Panc1 (cell line): Measurements from ENCODE around the gene CCDC191. TPM values are rescaled to one million over a fixed set of nuclear protein-coding genes. Genes with fewer than 3 reads are reported as not detected.

Experiments used
- ATAC-seq: fragments of 200-7000 bp; cut with Tn5 transposase; 2 replicates; pipeline ENCODE4 v1.9.1; 2020; ENCODE audit warnings: mild to moderate bottlenecking, moderate library complexity
- BruUV-seq: library from RNA; stranded (reverse); fragments of 400-500 nt; replicated peaks from 2 replicates; lab custom pipeline; 2021; lab: Mats Ljungman, UMichigan
- CTCF ChIA-PET: fragments of 300-600 bp; sonication (Branson Sonifier 250); formaldehyde crosslinking; loops from one replicate; lab custom pipeline; 2022; ENCODE audit warnings: antibody characterized with exemption; lab: Charles Lee
- POLR2A ChIA-PET: fragments of 300-600 bp; sonication (Branson Sonifier 250); formaldehyde crosslinking; loops from one replicate; lab custom pipeline; 2022; ENCODE audit warnings: antibody characterized with exemption; lab: Charles Lee
- DNase-seq: peaks from one replicate; pipeline ENCODE4 v3.0.0-alpha.2; 2010; ENCODE audit warnings: low read depth, low spot score
- H3K27ac ChIP-seq: 2 replicates; pipeline ENCODE4 v1.5.1; 2011; ENCODE audit warnings: mild to moderate bottlenecking, low read length, inconsistent platforms
- H3K27me3 ChIP-seq: fragments of 200-500 bp; sonication (Bioruptor generic); 2 replicates; pipeline ENCODE4 v1.6.0; 2014; ENCODE audit warnings: low read length, inconsistent platforms; ENCODE audit not compliant: control insufficient read depth, insufficient read depth
- H3K36me3 ChIP-seq: fragments of 200-500 bp; sonication (Bioruptor generic); 2 replicates; pipeline ENCODE4 v1.5.1; 2014; ENCODE audit warnings: inconsistent platforms, mild to moderate bottlenecking, low read length, moderate library complexity; ENCODE audit not compliant: control insufficient read depth, insufficient read depth
- H3K4me1 ChIP-seq: 2 replicates; pipeline ENCODE4 v1.5.1; 2011; ENCODE audit warnings: inconsistent platforms, mild to moderate bottlenecking, low read length, moderate library complexity; ENCODE audit not compliant: control insufficient read depth, insufficient read depth
- H3K4me3 ChIP-seq, 2 experiments: 2 replicates each; pipeline ENCODE4 v1.5.1; 2011 to 2012; ENCODE audit warnings: low read depth in 2 of 2, low read length in 2 of 2, mild to moderate bottlenecking in 2 of 2, inconsistent platforms in 1 of 2, moderate library complexity in 1 of 2
- H3K9me3 ChIP-seq: fragments of 200-500 bp; sonication (Bioruptor generic); 2 replicates; pipeline ENCODE4 v1.5.1; 2014; ENCODE audit warnings: low read depth, mild to moderate bottlenecking, inconsistent platforms, low read length, moderate library complexity; ENCODE audit not compliant: control insufficient read depth, insufficient read depth
- POLR2AphosphoS5 ChIP-seq: IDR thresholded peaks from 2 replicates; pipeline ENCODE4 v1.6.1; 2012; ENCODE audit warnings: mild to moderate bottlenecking, low read depth, low read length, moderate library complexity
- SIN3A ChIP-seq: IDR thresholded peaks from 2 replicates; pipeline ENCODE4 v1.6.1; 2012; ENCODE audit warnings: low read depth, mild to moderate bottlenecking, low read length, moderate library complexity, borderline replicate concordance; ENCODE audit not compliant: insufficient read depth
- TCF7L2 ChIP-seq: IDR thresholded peaks from 2 replicates; pipeline ENCODE4 v1.6.1; 2011; ENCODE audit warnings: mild to moderate bottlenecking, low read depth, low read length, inconsistent platforms
- in situ Hi-C: cut with HindIII; loops from 2 replicates; pipeline ENCODE4 v1.10.0; 2016; ENCODE audit warnings: low sequenced_read_pairs, low pct_unique_long_range_greater_than_20kb
- intact Hi-C: fragments of 100-400 bp; cut with micrococcal nuclease; formaldehyde crosslinking; loops from one replicate; pipeline ENCODE4 v1.10.0; 2022; ENCODE audit not compliant: unreplicated experiment
- total RNA-seq: library from RNA; stranded (reverse); gene quantifications from one replicate; pipeline ENCODE4 v1.2.1, GENCODE V29; 2021; ENCODE audit not compliant: unreplicated experiment
- TF ChIP-seq, protein P1 (sequence below): fragments of 450-650 bp; IDR thresholded peaks from 2 replicates; pipeline ENCODE4 v1.5.1; 2017; ENCODE audit warnings: mild to moderate bottlenecking
- TF ChIP-seq, protein P2 (sequence below), 2 experiments: IDR thresholded peaks; 2 replicates each; pipeline ENCODE4 v1.6.1; 2011 to 2012; ENCODE audit warnings: low read depth in 2 of 2, control low read depth in 1 of 2, low read length in 1 of 2, mild to moderate bottlenecking in 1 of 2, moderate library complexity in 1 of 2; ENCODE audit not compliant: insufficient read depth in 1 of 2

CCDC191 gene
- total RNA-seq, 1 experiment from 2014 or later: 5.6 TPM

DNA sequence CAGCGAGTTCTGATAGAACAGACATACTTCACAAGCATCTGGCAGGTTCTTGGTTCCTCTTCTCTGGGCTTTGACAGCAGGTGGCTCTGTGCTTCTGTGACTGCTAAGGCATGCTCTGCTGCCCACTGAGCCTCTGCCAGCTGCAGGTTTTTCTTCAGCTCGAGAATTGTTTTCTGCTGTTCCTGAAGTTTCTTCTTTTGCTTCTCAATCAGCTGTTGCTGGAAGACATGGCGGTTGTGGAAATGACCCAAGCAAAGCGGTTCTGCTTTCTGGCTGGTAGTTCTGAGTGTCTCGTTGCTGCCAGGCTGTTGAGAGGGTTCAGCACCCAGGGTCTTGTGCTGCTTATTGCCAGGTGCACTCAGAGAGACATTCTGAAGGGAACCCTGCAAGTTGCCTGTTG, 50.8 kb downstream of the CCDC191 start:
- H3K4me3 ChIP-seq: no peak overlapping the region
- no TSS peak for BruUV-seq
- in situ Hi-C loops: no loop called here
- H3K9me3 ChIP-seq: peaks cover 18% of the 10 kb centered on the region; the same call in 1 of the 2 replicates
- no peak for ATAC-seq
- no peaks in the 10 kb centered on the region for H3K36me3 ChIP-seq
- DNase-seq: no peak
- H3K27me3 ChIP-seq: no peaks in the 10 kb centered on the region
- CTCF ChIA-PET: no interaction called here
- intact Hi-C loops: no loop called here
- POLR2A ChIA-PET: no interaction called here
- TF ChIP-seq TCF7L2 (no peak), POLR2AphosphoS5 (no peak), SIN3A (no peak)
- TF ChIP-seq, protein P1, sequence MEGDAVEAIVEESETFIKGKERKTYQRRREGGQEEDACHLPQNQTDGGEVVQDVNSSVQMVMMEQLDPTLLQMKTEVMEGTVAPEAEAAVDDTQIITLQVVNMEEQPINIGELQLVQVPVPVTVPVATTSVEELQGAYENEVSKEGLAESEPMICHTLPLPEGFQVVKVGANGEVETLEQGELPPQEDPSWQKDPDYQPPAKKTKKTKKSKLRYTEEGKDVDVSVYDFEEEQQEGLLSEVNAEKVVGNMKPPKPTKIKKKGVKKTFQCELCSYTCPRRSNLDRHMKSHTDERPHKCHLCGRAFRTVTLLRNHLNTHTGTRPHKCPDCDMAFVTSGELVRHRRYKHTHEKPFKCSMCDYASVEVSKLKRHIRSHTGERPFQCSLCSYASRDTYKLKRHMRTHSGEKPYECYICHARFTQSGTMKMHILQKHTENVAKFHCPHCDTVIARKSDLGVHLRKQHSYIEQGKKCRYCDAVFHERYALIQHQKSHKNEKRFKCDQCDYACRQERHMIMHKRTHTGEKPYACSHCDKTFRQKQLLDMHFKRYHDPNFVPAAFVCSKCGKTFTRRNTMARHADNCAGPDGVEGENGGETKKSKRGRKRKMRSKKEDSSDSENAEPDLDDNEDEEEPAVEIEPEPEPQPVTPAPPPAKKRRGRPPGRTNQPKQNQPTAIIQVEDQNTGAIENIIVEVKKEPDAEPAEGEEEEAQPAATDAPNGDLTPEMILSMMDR: no peak
- TF ChIP-seq, protein P2, sequence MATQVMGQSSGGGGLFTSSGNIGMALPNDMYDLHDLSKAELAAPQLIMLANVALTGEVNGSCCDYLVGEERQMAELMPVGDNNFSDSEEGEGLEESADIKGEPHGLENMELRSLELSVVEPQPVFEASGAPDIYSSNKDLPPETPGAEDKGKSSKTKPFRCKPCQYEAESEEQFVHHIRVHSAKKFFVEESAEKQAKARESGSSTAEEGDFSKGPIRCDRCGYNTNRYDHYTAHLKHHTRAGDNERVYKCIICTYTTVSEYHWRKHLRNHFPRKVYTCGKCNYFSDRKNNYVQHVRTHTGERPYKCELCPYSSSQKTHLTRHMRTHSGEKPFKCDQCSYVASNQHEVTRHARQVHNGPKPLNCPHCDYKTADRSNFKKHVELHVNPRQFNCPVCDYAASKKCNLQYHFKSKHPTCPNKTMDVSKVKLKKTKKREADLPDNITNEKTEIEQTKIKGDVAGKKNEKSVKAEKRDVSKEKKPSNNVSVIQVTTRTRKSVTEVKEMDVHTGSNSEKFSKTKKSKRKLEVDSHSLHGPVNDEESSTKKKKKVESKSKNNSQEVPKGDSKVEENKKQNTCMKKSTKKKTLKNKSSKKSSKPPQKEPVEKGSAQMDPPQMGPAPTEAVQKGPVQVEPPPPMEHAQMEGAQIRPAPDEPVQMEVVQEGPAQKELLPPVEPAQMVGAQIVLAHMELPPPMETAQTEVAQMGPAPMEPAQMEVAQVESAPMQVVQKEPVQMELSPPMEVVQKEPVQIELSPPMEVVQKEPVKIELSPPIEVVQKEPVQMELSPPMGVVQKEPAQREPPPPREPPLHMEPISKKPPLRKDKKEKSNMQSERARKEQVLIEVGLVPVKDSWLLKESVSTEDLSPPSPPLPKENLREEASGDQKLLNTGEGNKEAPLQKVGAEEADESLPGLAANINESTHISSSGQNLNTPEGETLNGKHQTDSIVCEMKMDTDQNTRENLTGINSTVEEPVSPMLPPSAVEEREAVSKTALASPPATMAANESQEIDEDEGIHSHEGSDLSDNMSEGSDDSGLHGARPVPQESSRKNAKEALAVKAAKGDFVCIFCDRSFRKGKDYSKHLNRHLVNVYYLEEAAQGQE (IDR thresholded peaks at IDR 0.05; ENCODE audit: insufficient read depth in 1 of 2, low read depth in 2 of 2, low read length in 1 of 2): no peak
- no peak overlapping the region for H3K27ac ChIP-seq
- H3K4me1 ChIP-seq: no peaks in the 10 kb centered on the region

DNA sequence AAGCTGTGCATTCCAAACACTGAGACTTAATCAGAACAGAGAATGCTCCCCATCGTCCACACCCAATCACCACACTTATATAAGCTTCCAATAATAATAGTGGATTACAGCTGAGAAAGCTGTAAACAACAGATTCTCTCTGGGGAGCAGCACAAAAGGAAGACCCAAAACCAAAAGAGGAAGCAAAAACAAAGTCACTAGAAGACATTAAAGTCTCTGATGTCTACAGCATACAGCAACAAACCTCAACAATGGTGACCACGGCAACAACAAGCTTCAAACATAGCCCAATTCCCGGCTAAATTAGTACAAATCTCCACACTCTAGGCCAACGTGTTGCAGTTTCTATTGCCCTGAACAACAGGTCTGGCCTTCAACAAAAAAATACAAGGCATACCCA, 70.8 kb downstream of the CCDC191 start:
- no peaks in the 10 kb centered on the region for H3K36me3 ChIP-seq
- H3K4me3 ChIP-seq: no peak overlapping the region
- no peaks in the 10 kb centered on the region for H3K27me3 ChIP-seq
- no peak overlapping the region for H3K27ac ChIP-seq
- no TSS peak for BruUV-seq
- ATAC-seq (no peak), DNase-seq (no peak)
- TF ChIP-seq, protein P1: no peak
- TF ChIP-seq, protein P2 (IDR thresholded peaks at IDR 0.05; ENCODE audit: insufficient read depth in 1 of 2, low read depth in 2 of 2, low read length in 1 of 2): no peak
- TF ChIP-seq TCF7L2 (no peak), SIN3A (no peak), POLR2AphosphoS5 (no peak)
- in situ Hi-C loops: no loop called here
- ChIA-PET POLR2A (no interaction called here), CTCF (no interaction called here)
- intact Hi-C loops: no loop called here
- no peaks in the 10 kb centered on the region for H3K4me1 ChIP-seq
- H3K9me3 ChIP-seq: no peaks in the 10 kb centered on the region
